Left ventricle myocardium inferior (tissue), 1 donor: Measurements from ENCODE around the gene LRP10. TPM values are rescaled to one million over a fixed set of nuclear protein-coding genes. Genes with fewer than 3 reads are reported as not detected.
"Not testable (repeated sequence)": the region's sequence is repeated elsewhere in the genome, so short reads cannot be mapped to it uniquely, and the experiment has no call there.

Experiments used
- DNase-seq: peaks from one replicate; pipeline ENCODE4 v3.0.0-alpha.2; 2020
- H3K27ac ChIP-seq: fragments of 200-600 bp; replicated peaks from 2 replicates; pipeline ENCODE4 v1.8.0; 2021
- H3K27me3 ChIP-seq: fragments of 200-600 bp; 2 replicates; pipeline ENCODE4 v1.8.0; 2021; ENCODE audit warnings: low read depth
- H3K36me3 ChIP-seq: fragments of 200-600 bp; 2 replicates; pipeline ENCODE4 v1.8.0; 2021
- H3K4me1 ChIP-seq: fragments of 200-600 bp; 2 replicates; pipeline ENCODE4 v1.8.0; 2021
- H3K4me3 ChIP-seq: fragments of 200-600 bp; 2 replicates; pipeline ENCODE4 v1.8.0; 2021; ENCODE audit warnings: mild to moderate bottlenecking, moderate library complexity
- H3K9me3 ChIP-seq: fragments of 200-600 bp; replicated peaks from 2 replicates; pipeline ENCODE4 v1.8.0; 2021
- CTCF ChIP-seq: fragments of 200-600 bp; IDR thresholded peaks from 2 replicates; pipeline ENCODE4 v1.8.0; 2021; ENCODE audit warnings: antibody characterized with exemption, mild to moderate bottlenecking, borderline replicate concordance
- intact Hi-C: fragments of 100-400 bp; cut with micrococcal nuclease; formaldehyde crosslinking; loops from one replicate; pipeline ENCODE4 v1.11.0; 2022
- total RNA-seq: library from RNA; stranded (reverse); fragmentation: NEBNext Ultra II Directional; extraction: Animal tissue kit (Norgen Biotek cat#: 25700); gene quantifications from one replicate; pipeline ENCODE4 v1.2.1, GENCODE V29; 2021
- donor health status: DM: no; HTN: yes; CAD: no; lungs with severe emphysema.

The LRP10 gene
- total RNA-seq, 1 donor from 2014 or later, result 48.3 TPM

- intact Hi-C loops, result loop anchor here (10.0 kb wide), 1 partner anchor 292 kb away; no protein-coding TSS in a partner anchor
- no peak for TF ChIP-seq CTCF
- no peak overlapping the region for H3K27ac ChIP-seq
- no peaks in the 10 kb centered on the region for H3K36me3 ChIP-seq
- peaks cover 8% of the 10 kb centered on the region for H3K9me3 ChIP-seq
- H3K4me1 ChIP-seq, result peaks cover 15% of the 10 kb centered on the region
- DNase-seq, result no peak
- H3K27me3 ChIP-seq, result no peaks in the 10 kb centered on the region
- no peak overlapping the region for H3K4me3 ChIP-seq
Measured at GRCh38 chr14:22856428-22856827, 15.1 kb upstream of the LRP10 start.

- H3K9me3 ChIP-seq, H3K4me1 ChIP-seq, intact Hi-C loops, DNase-seq, H3K27me3 ChIP-seq, H3K27ac ChIP-seq, H3K4me3 ChIP-seq, H3K36me3 ChIP-seq: not testable (repeated sequence)
Measured at GRCh38 chr14:22860377-22860776, 11.2 kb upstream of the LRP10 start.

DNA sequence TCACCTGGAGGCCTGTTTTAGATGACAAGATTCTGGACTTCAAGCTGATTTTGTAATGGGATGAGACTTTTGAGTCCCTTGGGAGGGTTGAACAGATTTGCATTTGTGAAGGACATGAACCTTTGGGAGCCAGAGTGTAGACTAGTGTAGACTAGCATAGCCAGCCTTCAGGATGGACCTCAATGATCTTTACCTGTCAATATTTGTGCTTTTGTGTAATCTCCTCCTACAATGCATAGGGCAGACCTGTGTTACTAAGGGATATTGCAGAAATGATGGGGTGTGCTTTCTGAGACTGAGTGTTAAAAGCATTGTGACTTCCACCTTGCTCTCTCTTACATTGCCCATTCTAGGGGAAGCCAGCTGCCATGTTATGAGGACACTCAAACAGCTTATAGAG, 9.9 kb upstream of the LRP10 start:
- Histone ChIP-seq H3K4me3 (no peak overlapping the region), H3K27me3 (no peaks in the 10 kb centered on the region), H3K9me3 (peaks cover 8% of the 10 kb centered on the region), H3K27ac (no peak overlapping the region), H3K4me1 (no peaks in the 10 kb centered on the region), H3K36me3 (no peaks in the 10 kb centered on the region)
- DNase-seq, result no peak
- intact Hi-C loops, result no loop called here
- TF ChIP-seq CTCF, result no peak

DNA sequence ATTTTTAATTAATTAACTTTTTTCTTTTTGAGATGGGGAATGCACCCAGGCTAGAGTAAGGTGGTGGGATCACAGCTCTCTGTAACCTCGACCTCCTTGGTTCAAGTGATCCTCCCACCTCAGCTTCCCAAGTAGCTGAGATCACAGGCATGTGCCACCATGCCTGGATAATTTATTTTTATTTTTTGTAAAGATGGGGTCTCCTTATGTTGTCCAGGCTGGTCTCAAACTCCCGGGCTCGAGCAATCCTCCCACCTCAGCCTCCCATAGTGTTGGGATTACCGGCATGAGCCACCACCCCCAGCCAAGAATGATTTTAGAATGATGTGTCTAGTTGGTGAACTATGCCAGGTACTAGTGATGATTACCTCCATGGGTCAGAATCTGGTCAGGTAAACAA, 6.6 kb upstream of the LRP10 start:
- no peak overlapping the region for H3K27ac ChIP-seq
- no peak for TF ChIP-seq CTCF
- no peaks in the 10 kb centered on the region for H3K9me3 ChIP-seq
- intact Hi-C loops, result no loop called here
- peaks cover under 1% of the 10 kb centered on the region for H3K4me1 ChIP-seq
- DNase-seq, result no peak
- no peaks in the 10 kb centered on the region for H3K27me3 ChIP-seq
- H3K4me3 ChIP-seq, result no peak overlapping the region
- no peaks in the 10 kb centered on the region for H3K36me3 ChIP-seq

- no peak overlapping the region for H3K27ac ChIP-seq
- intact Hi-C loops, result no loop called here
- no peaks in the 10 kb centered on the region for H3K36me3 ChIP-seq
- no peak overlapping the region for H3K4me3 ChIP-seq
- H3K4me1 ChIP-seq, result peaks cover 8% of the 10 kb centered on the region
- no peaks in the 10 kb centered on the region for H3K27me3 ChIP-seq
- no peak for TF ChIP-seq CTCF
- no peaks in the 10 kb centered on the region for H3K9me3 ChIP-seq
- no peak for DNase-seq
Measured at GRCh38 chr14:22865424-22866405, 5.8 kb upstream of the LRP10 start.

DNA sequence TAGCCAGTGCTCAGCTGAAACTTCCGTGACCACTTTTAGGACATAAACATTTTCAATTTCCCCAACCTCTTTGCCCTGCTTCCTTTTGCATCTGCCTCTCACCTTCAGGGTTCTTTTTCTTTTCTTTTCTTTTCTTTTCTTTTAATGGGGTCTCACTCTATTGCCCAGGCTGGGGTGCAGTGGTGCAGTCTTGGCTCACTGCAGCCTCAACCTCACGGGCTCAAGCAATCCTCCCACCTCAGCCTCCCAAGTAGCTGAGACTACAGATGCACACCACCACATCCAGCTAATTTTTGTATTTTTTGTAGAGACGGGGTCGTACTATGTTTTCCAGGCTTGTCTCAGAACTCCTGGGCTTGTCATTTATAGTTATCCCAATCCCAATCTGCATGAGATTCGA, 4.7 kb upstream of the LRP10 start:
- Histone ChIP-seq H3K36me3 (no peaks in the 10 kb centered on the region), H3K27ac (no peak overlapping the region), H3K4me1 (peaks cover 14% of the 10 kb centered on the region), H3K27me3 (no peaks in the 10 kb centered on the region), H3K4me3 (no peak overlapping the region), H3K9me3 (no peaks in the 10 kb centered on the region)
- intact Hi-C loops, result no loop called here
- no peak for DNase-seq
- no peak for TF ChIP-seq CTCF
